Fibroblast of skin of right quadriceps (primary cell): Measurements from ENCODE around the gene POLR2E.
"Not testable (repeated sequence)": the region's sequence is repeated elsewhere in the genome, so short reads cannot be mapped to it uniquely, and the experiment has no call there.

Experiments used
- DNase-seq: peaks from one replicate; pipeline ENCODE4 v3.0.0-alpha.2; 2013

The POLR2E gene

DNA sequence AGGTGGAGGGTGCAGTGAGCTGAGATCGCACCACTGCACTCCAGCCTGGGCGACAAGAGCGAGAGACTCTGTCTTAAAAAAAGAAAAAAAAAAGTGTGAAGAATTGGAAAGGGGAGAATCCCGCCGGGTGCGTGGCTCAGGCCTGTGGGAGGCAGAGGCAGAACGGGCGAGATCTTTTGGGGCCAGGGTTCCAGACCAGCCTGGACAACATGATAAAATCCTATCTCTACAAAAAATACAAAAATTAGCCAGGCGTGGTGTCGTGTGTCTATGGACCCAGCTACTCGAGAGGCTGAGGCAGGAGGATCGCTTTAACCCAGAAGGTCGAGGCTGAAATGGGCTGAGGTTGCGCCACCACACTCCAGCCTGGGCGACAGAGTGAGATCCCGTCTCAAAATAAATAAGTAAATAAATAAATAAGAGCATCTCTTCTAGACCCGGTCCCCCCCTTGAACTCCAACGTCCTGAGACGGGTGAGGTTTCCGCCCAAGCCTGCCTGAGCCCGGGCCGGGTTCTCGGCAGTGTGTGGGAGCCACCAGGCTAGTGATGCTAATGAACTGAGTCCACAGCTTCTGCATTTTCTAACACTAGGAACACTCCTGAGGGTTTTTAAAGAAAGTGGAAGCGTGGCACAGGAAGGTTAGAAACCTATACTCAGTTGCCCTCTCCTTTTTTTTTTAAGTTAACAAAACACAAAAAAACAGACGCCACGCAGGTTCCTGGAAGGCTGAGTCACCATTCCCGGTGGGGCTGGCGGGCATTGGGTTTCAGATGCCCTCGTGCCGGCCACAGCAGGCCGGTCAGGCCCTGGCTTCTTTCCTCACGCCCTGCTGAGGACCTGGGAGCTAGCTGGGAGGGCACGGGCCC lies 30.7 kb upstream of the POLR2E start:
- DNase-seq, result no peak

DNA sequence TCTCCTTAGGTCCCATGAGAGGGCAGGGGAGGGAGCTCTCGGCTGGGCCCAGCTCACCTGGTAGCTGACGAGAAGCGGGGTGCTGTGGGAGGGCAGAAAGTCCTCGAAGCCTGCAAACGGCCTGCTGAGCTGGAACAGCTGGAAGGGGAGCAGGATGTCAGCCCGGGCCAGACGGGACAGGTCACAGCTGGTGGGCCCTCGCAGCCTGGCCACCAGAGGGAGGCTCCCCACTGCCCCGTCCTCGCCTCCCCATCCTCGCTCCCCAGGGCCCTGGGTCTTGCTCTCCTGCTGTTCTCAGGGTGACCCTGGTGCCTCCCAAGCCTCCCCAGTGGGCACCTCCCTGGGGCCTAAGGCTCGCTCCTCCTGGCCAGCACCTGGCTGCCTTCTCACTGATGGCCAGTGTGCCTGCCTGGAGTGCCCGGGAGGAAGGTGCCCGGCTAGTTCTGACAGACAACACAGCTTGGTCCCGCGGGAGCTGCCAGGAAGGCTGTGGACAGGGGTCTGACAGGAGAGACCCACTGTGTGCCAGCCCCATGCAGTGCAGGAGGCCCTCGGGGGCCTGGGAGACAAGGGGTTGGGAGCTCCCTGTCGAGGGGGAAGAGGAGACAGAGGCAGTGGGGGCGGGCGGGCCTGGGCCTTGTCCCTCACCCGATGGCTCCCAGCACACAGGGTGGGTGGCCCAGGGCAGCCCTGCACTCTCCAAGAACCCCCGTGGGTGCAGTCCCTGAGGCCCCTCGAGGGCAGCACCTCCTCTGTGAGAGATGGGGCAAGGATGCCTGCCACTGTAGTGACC lies 28.9 kb upstream of the POLR2E start:
- no peak for DNase-seq

DNA sequence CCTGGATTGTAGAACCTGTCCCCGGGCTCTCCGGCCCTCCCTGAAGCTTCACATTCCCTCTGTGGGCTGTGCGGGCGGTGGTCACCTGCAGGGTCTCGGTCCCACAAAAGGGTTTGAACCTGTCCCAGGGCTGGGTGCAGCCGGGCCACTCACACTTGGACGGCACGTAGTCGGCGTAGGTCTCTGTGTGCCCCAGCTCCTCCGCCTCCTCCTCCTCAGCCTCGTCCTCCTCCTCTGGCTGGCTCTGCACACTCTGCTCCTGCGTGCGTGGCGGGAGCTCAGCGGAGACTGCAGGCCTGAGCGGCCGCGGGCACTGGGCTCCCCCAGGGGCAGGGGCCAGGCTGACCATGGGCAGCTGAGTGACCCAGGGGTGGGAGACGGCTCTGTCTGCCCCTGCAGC lies 28.2 kb upstream of the POLR2E start:
- DNase-seq, result no peak

DNA sequence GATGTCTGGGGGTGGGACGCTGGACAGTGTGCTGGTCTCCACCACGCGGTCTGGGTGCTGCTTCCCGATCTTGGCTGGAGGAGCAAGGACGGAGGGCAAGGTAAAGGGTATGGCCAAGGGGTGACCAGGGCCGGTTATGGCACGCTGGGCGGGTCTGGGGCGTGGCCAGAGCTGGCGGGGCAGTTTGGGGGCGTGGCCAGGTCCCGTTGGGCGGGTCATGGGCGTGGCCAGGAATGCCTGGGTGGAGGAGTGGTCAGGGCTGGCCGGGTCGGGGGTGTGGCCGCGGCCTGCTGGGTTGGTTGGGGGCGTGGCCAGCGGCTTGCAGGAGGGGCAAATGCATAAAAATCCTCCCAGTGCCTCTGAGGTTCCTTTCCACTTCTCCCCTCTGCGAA lies 27.8 kb upstream of the POLR2E start:
- peak; percentile 69 for DNase-seq

DNA sequence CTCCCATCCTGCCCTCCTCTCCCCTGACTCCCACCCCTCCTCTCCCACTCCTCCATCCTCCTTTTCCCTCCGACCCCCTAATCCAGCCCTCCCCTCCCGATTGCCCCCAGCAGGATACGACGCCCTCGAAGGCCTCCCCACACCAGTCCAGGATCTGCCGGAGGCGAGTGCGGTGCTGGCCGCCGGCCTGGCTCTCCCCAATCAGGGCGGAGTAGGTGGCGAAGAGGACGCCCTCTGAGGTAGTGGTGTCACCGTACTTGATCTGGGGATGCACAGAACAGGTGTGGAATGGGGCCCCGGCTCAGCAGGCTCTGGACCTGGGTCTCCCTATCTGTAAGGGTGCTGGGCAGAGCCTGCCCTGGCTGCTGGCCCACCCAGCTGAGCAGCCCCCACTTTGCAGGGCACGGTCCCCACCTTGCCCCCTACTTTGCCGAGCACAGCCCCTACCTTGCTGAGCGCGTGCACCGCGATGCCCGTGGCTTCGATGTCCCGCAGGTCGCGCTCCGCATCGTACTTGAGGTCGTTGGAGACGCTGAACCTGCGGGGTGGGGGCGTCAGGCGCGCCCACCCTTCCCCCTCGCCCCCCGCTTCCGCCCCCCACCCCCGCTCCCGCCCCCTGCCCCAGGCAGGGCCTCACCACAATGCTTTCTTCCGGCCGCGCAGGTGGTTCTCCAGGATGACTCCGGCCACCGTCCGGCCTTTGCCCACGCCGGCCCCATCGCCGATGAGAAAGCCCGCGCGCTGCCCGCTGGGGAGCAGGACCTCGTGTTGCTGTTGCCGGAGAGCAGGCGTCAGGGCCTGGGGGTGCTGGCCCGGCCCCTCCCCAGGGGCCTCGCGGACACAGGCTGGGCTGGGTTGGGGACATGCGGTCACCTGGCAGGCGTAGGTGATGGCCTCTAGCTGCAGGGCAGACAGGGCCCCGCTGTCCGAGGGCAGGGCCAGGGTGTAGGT lies 27.1 kb upstream of the POLR2E start:
- DNase-seq, result no peak

DNA sequence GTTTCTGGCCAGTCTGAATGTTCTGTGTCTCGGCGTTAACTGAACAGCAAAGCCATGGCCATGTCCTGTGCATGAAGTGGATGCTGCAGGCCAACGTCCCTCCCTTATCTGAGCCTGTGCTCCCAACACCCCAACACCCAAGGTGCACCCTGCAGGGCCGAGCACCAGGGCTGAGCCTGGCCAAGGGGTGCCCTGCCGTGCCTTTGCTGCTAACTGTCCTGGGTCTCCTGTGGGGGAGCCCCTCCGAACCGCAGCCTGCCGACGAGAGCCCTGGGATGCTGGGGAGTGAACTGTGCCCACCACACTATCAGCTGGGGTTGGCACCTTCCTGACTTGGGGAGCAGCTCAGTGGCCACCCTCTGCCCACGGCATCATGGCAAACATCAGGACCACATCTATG lies 26.2 kb upstream of the POLR2E start:
- DNase-seq, result no peak

DNA sequence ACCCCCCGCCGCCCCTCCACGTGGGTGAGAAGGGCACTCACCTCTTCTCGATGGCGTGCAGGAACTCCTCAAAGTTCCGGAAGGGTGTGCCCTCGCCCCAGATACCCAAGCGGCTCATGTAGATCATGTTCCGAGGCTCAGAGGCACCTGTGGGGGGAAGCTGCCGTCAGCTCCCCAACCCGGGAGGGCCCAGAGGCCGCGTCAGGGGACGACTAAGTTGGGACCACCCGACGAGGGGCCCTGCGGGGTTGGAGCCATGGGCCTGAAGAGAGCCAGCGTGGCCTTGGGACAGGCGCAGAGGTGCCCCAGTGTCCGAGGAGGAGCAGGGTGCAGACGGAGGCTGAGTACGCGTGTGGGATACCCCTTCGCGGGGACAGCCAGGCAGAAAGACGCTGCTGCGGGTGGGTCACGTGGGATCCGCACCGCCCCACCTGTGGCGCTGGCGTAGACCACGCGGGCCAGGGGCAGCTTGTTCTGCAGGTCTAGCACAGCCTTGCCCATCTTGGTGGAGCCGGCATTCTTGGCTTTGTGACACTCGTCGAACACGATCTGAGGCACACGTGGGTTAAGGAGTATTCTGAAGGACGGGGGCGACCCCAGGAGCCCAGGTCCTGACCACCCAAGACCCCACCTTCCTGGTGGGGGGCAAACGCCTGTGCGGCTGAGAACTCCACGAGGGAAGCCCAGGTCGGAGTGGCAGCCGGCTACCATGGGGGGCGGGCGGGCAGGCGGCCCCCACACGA lies 24.5 kb upstream of the POLR2E start:
- no peak for DNase-seq

DNA sequence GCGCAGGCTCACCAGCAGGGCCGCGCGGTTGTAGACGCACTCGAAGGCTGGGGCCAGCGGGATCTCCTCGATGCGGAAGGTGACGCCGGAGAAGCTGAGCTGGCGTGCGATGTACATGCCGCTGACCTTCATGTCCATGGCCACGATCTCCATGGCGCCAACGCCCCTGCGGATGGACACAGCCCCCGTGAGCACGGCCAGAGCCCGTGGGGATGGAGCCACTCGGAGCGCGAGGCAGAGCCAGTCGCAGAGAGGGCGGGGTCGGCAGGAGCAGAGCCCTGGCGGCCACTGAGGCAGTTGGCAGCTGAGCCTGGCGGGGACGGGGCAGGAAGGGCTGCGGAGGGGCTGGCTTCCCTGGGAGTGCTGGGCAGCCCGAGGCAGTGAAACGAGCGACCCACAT lies 23.8 kb upstream of the POLR2E start:
- no peak for DNase-seq

DNA sequence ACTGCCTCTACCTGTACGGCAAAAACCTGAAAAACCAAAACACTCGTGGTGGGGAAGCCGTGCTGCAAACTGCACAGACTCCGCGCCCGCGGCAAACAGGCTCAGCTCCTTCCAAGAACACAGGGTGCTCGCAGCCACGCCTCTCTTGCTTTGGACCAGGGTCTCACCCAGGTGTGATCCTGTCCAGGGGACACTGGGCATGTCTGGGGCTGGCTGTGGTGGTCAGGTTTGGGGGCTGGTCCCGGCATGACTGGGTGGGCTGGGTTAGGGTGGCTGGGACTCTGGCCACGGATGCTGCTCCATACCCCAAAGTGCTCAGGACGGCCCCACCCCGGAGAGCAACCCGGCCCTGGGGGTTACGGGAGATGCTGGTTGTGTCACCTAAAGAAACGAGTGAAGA lies 22.5 kb upstream of the POLR2E start:
- DNase-seq, result no peak

DNA sequence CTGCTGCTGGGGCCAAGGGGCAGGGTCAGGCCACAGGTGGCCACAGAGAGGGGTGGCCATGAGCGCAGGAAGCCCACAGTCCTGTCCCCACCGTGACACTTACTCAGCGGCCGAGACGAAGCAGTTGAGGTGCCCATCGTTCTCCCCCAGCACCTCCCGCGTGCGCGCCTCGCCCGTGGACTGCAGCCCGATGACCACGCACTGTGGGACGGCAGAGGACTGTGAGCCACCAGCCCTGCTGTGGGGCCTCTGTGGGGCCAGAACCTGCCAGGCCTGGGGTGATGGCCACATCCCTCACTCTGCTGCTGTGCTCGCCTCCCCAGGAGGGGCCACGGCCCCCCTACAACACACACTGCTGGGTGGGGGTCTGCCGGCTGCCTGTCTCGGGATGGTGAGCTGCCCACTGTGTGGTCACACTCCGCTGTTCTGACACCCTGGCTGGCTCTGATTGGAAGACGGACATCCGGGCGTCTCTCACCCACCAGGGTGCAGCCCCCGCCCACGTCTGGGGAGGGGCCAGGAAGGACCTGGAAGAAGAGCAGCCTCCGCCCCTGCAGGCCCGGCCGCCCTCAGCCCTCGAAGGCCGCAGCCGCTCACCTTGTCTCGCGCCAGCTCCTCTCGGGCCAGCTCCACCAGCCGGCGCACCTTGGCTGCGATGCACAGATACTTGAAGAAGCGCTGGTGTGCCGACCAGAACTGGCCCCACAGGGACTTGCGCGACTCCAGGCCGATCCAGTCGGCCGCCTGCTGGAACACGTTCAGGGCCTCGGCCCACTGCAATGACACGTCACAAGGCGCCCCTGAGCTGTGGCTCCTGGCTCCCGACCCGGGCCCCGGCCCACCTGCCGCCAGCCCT lies 21.8 kb upstream of the POLR2E start:
- no peak for DNase-seq

DNA sequence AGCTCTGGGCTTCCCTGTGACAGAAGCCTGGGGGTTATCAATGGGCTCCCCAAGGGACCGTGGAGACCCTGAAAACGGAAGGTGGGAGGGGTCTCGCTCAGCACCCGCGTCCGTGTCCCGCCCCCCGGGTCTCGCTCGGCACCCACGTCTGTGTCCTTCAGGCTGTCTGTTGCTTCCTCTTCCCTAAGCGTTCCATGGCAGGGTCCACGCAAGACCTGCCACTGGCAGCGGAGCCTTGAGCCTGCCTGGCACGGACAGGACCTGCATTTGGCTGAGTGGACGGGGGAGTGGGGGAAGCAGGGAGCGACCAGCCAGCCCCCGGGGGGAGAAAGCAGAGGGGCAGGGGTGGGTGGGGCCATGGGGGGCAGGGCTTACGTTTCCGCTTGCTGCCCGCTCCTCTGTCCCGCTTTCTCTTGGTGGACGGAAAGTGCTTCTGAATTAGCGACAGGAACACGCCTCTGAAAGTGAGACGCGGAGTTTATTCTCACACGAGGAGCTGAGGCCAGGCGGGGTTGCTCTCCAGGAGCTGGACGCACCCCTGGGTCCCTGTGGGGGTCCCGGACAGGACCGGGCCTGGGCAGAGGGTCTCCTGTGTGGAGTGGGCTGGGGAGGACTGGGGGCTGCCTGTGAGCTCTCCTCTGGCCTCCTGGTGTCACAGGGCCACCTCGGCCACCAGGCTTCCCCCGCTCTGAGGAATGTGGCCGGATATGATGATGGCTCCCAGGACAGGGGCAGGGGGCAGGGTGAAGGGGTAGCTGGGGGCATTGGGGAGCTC lies 20.7 kb upstream of the POLR2E start:
- no peak for DNase-seq

DNA sequence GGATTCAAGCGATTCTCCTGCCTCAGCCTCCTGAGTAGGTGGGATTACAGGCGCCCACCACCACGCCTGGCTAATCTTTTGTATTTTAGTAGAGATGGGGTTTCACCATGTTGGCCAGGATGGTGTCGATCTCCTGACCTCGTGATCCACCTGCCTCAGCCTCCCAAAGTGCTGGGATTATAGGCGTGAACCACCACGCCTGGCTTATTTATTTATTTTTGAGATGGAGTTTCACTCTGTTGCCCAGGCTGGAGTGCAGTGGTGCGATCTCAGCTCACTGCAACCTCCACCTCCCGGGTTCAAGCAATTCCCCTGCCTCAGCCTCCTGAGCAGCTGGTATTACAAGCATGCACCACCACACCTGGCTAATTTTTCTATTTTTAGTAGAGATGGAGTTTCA lies 19.6 kb upstream of the POLR2E start:
- DNase-seq, result not testable (repeated sequence)

DNA sequence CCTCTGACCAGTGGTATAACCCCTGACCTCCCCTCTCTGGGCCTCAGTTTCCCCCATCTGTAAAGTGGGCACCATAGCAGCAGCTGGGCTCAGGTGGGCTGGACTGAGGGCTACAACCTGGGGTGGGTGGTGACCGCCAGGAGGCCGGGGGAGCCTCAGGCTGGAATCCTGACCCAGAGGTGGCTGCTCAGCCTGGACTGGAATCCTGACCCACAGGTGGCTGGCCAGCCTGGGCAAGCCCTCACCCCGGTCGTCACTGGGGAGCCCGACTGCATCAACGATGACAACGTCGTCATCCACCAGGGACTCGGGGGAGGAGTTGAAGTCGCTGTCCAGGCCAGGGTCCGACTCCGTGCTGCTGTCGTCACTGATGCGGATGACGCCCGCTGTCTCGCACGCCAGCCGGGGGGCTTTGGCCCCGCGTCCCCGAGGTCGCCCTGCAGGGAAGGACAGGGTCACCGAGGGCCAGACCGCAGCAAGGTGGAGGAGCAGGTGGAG lies 18.9 kb upstream of the POLR2E start:
- no peak for DNase-seq

DNA sequence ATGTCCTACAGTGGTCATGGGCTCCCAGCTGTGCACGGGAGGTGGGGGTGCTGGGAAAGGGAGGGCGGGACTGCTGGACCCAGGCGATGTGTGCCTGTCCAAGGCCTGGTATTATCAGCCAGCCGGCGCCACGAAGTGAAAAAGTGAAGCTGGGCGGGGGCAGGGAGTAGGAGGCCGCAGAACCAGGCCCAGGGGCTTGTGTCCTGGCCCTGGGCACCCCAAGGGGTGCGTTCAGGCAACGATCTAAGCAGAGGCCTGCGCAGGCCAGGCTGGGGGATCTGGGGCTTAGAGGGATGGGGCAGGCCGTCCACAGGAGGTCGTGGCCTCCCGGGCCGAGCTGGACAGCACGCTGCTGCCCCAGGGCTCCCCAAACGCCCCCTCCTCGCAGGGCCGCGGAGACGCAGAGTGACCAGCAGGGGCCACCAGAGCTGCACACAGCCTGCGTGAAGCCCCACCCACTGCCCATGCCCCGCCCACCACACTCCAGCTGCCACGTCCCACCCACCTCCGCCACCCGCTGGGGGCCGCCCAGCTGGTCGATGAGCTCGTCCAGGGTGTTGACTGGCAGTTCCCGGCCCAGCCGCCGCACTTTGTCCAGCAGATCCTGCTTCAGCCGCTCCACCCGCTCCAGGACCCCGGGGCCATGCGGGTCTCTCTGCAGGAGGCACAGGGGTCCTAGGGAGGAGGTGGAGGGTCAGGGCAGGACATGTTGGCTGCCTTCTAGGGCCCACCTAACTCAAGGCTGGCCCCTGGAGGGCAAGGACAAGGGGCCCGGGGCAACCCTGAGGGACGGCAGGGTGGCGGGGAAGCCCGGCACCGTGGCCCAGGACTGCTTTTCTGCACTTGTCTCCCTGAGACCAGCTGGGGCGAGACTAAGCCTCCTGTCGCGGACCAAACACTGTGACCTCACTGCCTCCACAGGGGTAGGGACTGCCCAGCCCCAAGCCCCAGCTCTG lies 18.1 kb upstream of the POLR2E start:
- DNase-seq, result peak; percentile 90

DNA sequence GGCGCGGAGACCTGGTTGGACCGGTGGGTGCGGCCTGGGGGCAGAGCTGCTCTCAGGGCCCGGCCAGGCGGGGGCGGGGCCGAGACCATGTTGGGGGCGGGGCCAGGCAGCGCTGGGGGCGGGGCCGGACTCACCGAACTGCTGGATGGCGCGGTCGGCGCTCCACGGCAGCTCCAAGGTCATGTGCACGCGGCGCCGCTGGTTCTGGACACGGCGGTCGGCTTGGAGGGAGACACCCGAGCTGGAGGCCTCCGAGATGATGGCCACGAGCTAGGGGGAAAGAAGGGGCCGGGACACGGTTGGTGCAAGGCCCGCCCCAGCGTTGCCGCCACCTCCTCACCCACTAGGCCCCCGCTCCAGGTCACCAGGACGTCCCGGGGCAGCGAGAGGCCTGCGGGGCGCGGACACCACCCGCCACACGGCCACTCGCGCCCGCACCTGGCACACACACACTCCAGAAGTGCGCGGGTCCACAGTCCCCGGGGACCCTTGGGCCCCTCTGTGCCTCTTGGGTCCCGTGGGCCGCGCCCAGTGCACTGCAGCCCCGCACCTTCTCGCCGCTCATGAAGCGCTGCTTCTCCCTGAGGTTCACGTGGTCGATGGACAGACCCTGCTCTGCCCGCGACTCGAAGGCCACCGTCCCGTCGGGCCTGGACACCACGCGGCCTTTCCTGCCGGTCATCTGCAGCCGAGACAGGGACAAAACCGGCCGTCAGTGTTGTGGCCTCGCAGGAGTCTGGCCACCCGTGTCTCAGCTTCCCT lies 17.3 kb upstream of the POLR2E start:
- DNase-seq, result no peak

DNA sequence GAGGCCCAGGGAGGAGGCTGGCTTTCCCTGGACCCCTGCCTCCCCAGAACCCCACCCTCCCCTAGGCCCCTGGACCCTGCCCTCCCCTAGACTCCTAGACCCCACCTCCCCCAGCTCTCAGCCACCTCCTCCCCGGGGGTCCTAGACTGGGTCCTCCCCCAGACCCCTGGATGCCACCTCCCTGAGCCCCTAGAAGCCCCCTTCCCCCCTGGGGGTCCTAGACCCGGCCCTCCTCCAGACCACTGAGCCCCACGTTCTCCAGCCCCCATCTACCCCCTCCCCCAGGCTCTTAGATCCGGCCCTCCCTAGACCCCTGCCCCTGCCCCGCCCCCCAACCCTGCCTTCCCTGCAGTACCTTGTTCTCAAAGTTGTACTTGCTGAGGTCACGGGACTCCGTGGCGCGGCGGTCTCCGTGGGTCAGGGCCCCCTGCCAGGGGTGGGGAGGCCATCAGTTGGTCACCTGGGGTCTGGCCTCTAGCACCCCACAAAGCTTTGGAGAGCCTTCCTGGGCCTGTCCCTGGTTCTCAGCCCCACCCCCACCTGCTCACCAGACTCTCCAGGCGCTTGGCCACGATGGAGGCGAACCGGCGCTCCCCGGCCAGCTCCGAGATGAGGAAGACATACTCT lies 16.6 kb upstream of the POLR2E start:
- DNase-seq, result no peak

DNA sequence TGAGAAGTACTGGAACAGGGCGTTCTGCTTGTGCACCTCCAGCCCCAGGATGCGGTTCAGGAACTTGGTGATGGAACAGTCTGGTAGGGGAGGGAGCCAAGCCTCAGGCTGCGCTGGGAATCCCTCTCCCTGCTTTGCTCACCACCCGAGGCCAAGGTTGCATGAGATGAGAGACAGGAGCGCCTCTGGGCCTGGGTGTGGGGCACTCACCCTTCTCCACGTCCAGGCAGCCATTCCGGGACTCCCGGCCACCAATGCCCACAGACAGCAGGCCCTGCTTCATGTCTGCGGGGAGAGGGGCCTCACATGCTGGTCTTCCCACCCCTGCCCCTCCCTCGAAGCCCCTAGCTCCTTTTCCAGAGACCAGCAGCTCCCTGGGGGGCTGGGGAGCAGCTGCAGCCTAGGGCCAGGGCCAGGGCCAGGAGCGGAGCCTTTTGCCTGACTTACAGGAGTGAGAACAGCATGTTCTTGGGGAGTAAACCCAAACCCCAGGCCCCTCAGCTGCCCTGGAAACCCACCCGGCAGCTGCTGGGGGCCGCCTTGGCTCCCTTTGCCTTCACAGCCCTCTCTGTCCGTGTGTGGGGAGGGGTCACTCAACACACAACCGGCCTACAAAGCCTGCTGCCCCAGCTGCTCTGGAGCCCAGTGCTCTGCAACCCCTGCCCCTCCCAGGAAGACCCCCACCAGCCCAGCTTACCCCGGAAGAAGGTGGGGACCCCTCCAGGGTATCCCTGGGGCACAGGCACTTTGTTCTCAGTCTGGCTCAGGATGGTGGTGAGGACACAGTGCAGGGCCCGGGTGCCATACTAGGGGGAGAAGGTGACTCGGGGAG lies 15.8 kb upstream of the POLR2E start:
- DNase-seq, result no peak
